HG02588 (cell line): ENCODE data around the gene SH3GL3.

ENCODE experiments used
- ATAC-seq: cut with Tn5 transposase; IDR thresholded peaks from one replicate; pipeline ENCODE4 v1.9.1; 2021; ENCODE audit warnings: mild to moderate bottlenecking, moderate library complexity; ENCODE audit not compliant: unreplicated experiment

The SH3GL3 gene

DNA sequence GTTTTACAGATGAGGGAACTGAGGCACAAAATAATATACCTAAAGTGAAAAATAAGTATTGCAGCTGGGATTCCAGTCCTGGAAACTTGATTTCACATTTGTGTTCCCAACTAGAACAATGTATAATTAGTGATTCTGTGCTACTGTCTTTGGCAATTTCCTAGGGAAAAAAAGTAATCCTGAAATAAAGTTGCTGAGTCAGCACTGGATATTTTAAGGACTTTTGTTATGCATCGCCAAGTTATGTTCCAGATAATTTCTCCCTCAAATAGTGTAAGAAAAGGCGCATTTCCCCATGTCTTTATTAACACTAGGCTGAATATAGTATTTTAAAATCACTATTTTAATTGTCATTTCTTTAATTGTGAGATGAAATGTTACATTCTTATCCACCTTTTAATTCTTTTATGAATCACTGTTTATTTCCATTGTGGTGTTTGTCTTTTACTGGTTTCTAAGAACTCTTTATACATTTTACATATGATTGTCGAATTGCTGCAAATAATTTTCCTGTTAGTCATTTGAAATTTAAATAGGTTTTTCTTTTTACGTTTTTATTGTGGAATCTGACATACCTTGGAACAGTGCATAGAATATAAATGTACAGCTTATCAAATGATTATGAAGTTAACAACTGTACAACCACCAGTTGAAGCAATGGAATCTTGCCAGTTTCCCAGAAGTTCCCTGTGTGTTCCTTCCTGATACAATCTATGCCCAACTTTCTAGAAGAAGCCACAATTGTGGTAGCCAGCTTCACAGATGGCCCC, 56.6 kb downstream of the SH3GL3 start:
- no peak for ATAC-seq

DNA sequence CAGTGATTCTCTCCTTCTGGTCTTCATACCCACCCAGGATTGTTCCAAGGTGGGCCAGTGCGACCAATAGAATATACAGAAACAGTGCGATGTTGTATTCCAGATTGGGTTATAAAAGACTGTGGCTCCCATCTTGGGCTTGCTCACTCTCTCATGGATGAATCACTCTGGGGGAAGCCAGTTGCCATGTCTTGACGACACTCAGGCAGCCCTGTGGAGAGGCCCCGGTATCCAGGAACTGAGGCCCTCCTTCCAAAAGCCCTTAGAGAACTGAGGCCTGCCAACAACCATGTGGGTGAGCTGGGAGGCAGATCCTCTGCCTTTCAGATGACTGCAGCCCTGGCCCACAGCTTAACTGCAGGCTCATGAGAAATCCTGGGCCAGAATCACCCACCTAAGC, 57.2 kb downstream of the SH3GL3 start:
- ATAC-seq: no peak

GRCh38 chr15:83510001-83510400, 62.9 kb downstream of the SH3GL3 start:
- ATAC-seq: no peak

DNA sequence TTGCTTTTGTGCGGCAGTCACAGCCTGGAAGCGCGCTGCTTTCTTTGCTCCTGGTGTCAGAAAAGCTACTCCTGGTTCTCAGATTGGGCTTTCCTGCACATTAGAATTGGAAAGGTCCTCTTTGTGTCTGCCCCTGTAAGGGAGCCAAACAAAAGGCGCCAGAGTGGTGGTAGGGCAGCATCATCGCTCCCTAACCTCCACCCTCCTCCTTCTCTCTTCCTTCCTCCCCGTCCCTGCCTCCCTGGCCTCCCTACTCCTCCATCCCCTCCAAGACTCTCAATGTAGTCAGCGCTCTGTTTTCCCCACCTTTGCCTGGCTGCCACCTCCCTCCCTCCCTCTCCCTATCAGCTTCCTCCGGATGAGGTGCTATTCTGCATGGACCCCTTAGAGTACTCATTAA, 65.3 kb downstream of the SH3GL3 start:
- ATAC-seq: no peak

- no peak for ATAC-seq
Measured at GRCh38 chr15:83514584-83514983, 67.4 kb downstream of the SH3GL3 start.

DNA sequence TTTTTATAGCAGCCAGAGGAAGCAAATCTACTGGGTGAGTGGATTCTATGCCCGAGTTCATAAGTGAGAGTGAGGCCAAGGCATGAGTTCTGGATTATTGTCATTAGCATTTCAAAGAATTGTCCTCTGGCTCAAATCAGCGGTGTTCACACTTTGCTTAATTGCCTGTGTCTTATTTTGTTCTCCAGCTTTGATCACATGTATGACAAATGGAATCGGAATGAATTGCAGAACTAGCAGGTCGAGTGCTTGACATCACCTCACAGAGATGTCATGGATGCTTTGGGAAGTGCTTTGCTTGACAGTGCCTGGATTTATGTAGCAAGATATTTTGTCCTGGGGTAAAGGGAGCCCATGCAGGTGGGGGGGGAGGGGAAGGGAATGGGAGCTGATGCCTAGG, 68.0 kb downstream of the SH3GL3 start:
- ATAC-seq: no peak

- ATAC-seq: no peak
Measured at GRCh38 chr15:83516935-83517334, 69.8 kb downstream of the SH3GL3 start.

DNA sequence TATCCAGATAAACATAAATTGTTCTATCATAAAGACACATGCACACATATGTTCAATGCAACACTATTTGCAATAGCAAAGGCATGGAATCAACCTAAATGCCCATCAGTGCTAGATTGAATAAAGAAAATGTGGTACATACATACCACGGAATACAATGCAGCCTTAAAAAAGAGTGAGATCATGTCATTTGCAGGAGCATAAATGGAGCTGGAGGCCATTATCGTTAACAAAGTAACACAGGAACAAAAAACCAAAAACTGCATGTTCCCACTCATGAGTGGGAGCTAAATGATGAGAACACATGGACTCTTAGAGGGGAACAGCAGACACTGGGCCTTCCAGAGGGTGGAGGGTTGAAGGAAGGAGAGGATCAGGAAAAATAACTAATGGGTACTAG, 79.2 kb downstream of the SH3GL3 start:
- no peak for ATAC-seq

DNA sequence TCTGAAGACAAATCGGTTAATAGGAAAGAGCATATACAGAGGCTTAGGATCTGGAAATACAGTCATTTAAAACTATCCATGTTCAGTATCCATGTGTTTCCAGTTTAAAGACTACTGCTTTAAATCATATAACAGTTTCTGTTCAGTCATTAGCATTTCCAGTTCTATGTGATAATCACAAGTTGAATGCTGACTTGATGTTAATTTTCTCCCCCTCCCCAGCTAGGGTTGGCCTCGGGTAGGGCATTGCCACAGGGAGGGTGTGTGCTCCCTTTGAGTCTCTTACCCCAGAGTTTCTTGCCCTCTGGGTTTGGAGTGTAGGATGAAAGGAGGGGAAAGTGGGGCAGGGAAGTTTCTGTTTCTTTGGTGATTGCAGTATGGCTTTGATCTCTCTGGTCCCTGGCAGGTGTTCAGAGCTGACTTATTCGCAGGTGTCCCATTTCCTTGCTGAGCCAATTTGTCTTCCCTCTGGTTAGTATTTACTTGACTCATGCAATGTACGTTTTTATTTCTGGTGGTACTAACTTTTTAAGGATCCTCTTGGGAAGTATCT, 86.3 kb downstream of the SH3GL3 start:
- no peak for ATAC-seq

- no peak for ATAC-seq
Measured at GRCh38 chr15:83537606-83538005, 90.5 kb downstream of the SH3GL3 start.

GRCh38 chr15:83538682-83539081, 91.5 kb downstream of the SH3GL3 start:
- no peak for ATAC-seq

- ATAC-seq: no peak
Measured at GRCh38 chr15:83545804-83546511, 98.8 kb downstream of the SH3GL3 start.

DNA sequence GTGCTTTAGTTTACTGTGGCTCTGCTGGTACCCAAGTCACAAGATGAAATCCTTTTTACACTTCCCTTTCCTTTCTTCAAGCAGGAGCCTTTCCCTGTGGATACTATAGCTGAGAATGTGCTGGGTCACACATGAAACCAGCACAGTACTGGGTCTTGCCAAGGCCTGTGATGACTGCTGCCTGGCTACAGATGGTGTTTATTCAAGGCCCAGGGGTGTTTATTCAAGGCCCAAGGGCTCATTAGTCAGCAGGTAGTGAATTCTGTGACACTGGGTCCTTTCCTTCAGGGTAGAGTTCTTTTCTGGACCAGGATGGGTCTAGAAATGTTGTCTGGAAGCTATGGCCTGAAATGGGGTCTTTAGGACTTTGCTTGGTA, 99.4 kb downstream of the SH3GL3 start:
- ATAC-seq: no peak

GRCh38 chr15:83547168-83547567, 100.0 kb downstream of the SH3GL3 start:
- ATAC-seq: no peak

GRCh38 chr15:83549623-83550022, 102.5 kb downstream of the SH3GL3 start:
- no peak for ATAC-seq

DNA sequence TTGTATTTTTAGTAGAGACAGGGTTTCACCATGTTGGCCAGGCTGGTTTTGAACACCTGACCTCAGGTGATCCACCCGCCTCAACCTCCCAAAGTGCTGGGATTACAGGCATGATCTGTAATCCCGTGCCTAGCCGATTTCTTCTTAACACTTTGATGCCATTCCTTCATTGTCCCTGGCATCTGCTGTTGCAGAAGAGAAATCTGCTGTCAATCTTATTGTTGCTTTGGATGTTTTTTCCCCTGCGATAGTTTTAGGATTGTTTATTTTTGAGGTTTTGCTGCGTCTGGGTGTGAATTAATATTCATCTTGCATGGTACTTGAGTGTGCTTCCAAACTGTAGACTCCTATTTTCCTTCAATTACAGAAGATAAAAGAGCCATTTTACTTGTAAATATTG, 107.4 kb downstream of the SH3GL3 start:
- no peak for ATAC-seq

GRCh38 chr15:83555383-83555782, 108.2 kb downstream of the SH3GL3 start:
- no peak for ATAC-seq

- ATAC-seq: no peak
Measured at GRCh38 chr15:83556068-83556467, 108.9 kb downstream of the SH3GL3 start.

GRCh38 chr15:83556754-83557153, 109.6 kb downstream of the SH3GL3 start:
- ATAC-seq: no peak

DNA sequence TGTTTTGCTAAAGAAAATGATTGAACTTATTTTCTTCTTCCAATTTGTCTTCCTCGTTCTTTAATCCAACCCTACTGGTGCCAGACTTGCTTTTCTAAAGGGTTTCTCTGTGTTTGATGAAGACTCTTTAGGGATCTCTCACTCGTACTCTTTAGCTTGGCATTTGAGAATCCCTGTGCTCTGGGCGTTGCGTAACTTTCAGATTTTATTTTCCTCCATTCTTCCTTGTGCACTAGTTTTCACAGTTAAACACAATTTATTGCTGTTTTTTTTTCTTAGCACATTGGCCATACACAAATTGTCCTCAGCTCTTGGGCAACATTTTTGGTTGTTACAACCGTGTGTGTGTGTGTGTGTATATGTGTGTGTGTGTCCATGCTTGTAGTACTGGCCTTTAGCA, 111.0 kb downstream of the SH3GL3 start:
- no peak for ATAC-seq

- ATAC-seq: peak; percentile 64
Measured at GRCh38 chr15:83559310-83559966, 112.3 kb downstream of the SH3GL3 start.

GRCh38 chr15:83561661-83562060, 114.5 kb downstream of the SH3GL3 start:
- ATAC-seq: no peak
